Testis (tissue), 2 donors: Measurements from ENCODE around the gene SPACA5B.

Source experiments
- POLR2A ChIP-seq: fragments of 450-650 bp; IDR thresholded peaks from one replicate; pipeline ENCODE4 v1.6.1; 2017; ENCODE audit warnings: antibody characterized with exemption, mild to moderate bottlenecking, moderate library complexity
- TF ChIP-seq, protein P1 (sequence below), 3 experiments: fragments of 450-650 bp in 2 of 3; fragments of 200-600 bp in 1 of 3; sonication (generic) in 1 of 3; IDR thresholded peaks; one replicate each; pipeline ENCODE4 v1.5.1; 2016 to 2019; ENCODE audit warnings: antibody characterized with exemption in 3 of 3, mild to moderate bottlenecking in 2 of 3, moderate library complexity in 1 of 3

GRCh38 chrX:48153769-48154168 lies 23.3 kb downstream of the SPACA5B start:
- TF ChIP-seq, protein P1, sequence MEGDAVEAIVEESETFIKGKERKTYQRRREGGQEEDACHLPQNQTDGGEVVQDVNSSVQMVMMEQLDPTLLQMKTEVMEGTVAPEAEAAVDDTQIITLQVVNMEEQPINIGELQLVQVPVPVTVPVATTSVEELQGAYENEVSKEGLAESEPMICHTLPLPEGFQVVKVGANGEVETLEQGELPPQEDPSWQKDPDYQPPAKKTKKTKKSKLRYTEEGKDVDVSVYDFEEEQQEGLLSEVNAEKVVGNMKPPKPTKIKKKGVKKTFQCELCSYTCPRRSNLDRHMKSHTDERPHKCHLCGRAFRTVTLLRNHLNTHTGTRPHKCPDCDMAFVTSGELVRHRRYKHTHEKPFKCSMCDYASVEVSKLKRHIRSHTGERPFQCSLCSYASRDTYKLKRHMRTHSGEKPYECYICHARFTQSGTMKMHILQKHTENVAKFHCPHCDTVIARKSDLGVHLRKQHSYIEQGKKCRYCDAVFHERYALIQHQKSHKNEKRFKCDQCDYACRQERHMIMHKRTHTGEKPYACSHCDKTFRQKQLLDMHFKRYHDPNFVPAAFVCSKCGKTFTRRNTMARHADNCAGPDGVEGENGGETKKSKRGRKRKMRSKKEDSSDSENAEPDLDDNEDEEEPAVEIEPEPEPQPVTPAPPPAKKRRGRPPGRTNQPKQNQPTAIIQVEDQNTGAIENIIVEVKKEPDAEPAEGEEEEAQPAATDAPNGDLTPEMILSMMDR (IDR thresholded peaks at IDR 0.05) = no peak
- no peak for TF ChIP-seq POLR2A
